ENCODE data around the gene FGFR2. TPM values are rescaled to one million over a fixed set of nuclear protein-coding genes. Genes with fewer than 3 reads are reported as not detected.

The FGFR2 gene
- total RNA-seq, 1 donor from 2014 or later = 4.4 TPM

GRCh38 chr10:121552746-121553145 lies 45.5 kb downstream of the FGFR2 start:
- H3K4me3 ChIP-seq = no peak overlapping the region
- H3K4me1 ChIP-seq = peaks cover 0 to 4% of the 10 kb centered on the region in 2 donors
- TF ChIP-seq CTCF (IDR thresholded peaks at IDR 0.05) = no peak
- DNase-seq (ENCODE audit: low spot score in 2 of 2) = no peak
- H3K9me3 ChIP-seq = no peaks in the 10 kb centered on the region
- no peaks in the 10 kb centered on the region for H3K27me3 ChIP-seq
- no peaks in the 10 kb centered on the region for H3K36me3 ChIP-seq
- intact Hi-C loops (cut with DNase I) = no loop called here
- H3K27ac ChIP-seq = no peak overlapping the region

GRCh38 chr10:121551210-121551885 lies 46.9 kb downstream of the FGFR2 start:
- Histone ChIP-seq H3K4me1 (peaks cover 0 to under 1% of the 10 kb centered on the region in 2 donors), H3K36me3 (no peaks in the 10 kb centered on the region), H3K27me3 (no peaks in the 10 kb centered on the region), H3K4me3 (no peak overlapping the region), H3K27ac (no peak overlapping the region), H3K9me3 (no peaks in the 10 kb centered on the region)
- TF ChIP-seq CTCF (IDR thresholded peaks at IDR 0.05) = no peak
- intact Hi-C loops (cut with DNase I) = no loop called here
- DNase-seq (ENCODE audit: low spot score in 2 of 2) = no peak

- intact Hi-C loops (cut with DNase I) = no loop called here
- Histone ChIP-seq H3K9me3 (no peaks in the 10 kb centered on the region), H3K4me1 (no peaks in the 10 kb centered on the region)
Measured at GRCh38 chr10:121544301-121544869, 53.9 kb downstream of the FGFR2 start.

GRCh38 chr10:121543545-121543944 lies 54.7 kb downstream of the FGFR2 start:
- intact Hi-C loops (cut with DNase I) = no loop called here
- no peaks in the 10 kb centered on the region for H3K36me3 ChIP-seq
- TF ChIP-seq CTCF (IDR thresholded peaks at IDR 0.05) = no peak
- no peak overlapping the region for H3K27ac ChIP-seq
- H3K4me3 ChIP-seq = no peak overlapping the region
- DNase-seq (ENCODE audit: low spot score in 2 of 2) = no peak
- no peaks in the 10 kb centered on the region for H3K27me3 ChIP-seq
- H3K4me1 ChIP-seq = no peaks in the 10 kb centered on the region
- H3K9me3 ChIP-seq = no peaks in the 10 kb centered on the region

More at GRCh38 chr10:121544301-121544869, 53.9 kb downstream of the FGFR2 start:
- DNase-seq (ENCODE audit: low spot score in 2 of 2) = no peak
- no peak overlapping the region for H3K27ac ChIP-seq
- no peak overlapping the region for H3K4me3 ChIP-seq
- H3K27me3 ChIP-seq = no peaks in the 10 kb centered on the region
- no peaks in the 10 kb centered on the region for H3K36me3 ChIP-seq
- TF ChIP-seq CTCF (IDR thresholded peaks at IDR 0.05) = no peak

GRCh38 chr10:121541450-121542120 lies 56.7 kb downstream of the FGFR2 start:
- Histone ChIP-seq H3K36me3 (no peaks in the 10 kb centered on the region), H3K4me3 (no peak overlapping the region), H3K27me3 (no peaks in the 10 kb centered on the region), H3K4me1 (no peaks in the 10 kb centered on the region), H3K9me3 (no peaks in the 10 kb centered on the region), H3K27ac (no peak overlapping the region)
- intact Hi-C loops (cut with DNase I) = no loop called here
- TF ChIP-seq CTCF (IDR thresholded peaks at IDR 0.05) = no peak
- no peak for DNase-seq (ENCODE audit: low spot score in 2 of 2)

Data from ascending aorta (tissue), 2 donors.